WI38 (cell line): ENCODE data around the gene TMEM81.

Experiments
- H3K4me3 ChIP-seq: 2 replicates; pipeline ENCODE4 v1.5.1; 2011; ENCODE audit warnings: low read depth, mild to moderate bottlenecking, control low read depth, low read length
- CTCF ChIP-seq: IDR thresholded peaks from 2 replicates; pipeline ENCODE4 v1.5.1; 2012; ENCODE audit warnings: low read depth, mild to moderate bottlenecking, control low read depth, low read length

TMEM81 gene

GRCh38 chr1:205061227-205061626 is 23.0 kb downstream of the TMEM81 start:
- TF ChIP-seq CTCF: no peak
- H3K4me3 ChIP-seq: no peak overlapping the region

GRCh38 chr1:205060746-205061145 is 23.5 kb downstream of the TMEM81 start:
- H3K4me3 ChIP-seq: no peak overlapping the region
- no peak for TF ChIP-seq CTCF

GRCh38 chr1:205059660-205060059 is 24.6 kb downstream of the TMEM81 start:
- H3K4me3 ChIP-seq: no peak overlapping the region
- TF ChIP-seq CTCF: no peak

GRCh38 chr1:205058853-205059252 is 25.4 kb downstream of the TMEM81 start:
- no peak for TF ChIP-seq CTCF
- H3K4me3 ChIP-seq: no peak overlapping the region

GRCh38 chr1:205057808-205058575 is 26.3 kb downstream of the TMEM81 start:
- no peak overlapping the region for H3K4me3 ChIP-seq
- no peak for TF ChIP-seq CTCF

- no peak overlapping the region for H3K4me3 ChIP-seq
Observed at GRCh38 chr1:205056956-205057568, 27.2 kb downstream of the TMEM81 start.

More at GRCh38 chr1:205056956-205057568, 27.2 kb downstream of the TMEM81 start:
- no peak for TF ChIP-seq CTCF
